OCI-LY3 (cell line): ENCODE data around the gene IFT80.

Experiments
- H2AFZ ChIP-seq: fragments of 200-600, 300-600 bp; shearing (Covaris generic); 2 replicates; pipeline ENCODE4 v1.6.0; 2014; ENCODE audit warnings: antibody characterized with exemption, low read depth, low read length
- H3K27ac ChIP-seq: fragments of 200-600, 300-600 bp; sonication (generic); 2 replicates; pipeline ENCODE4 v1.5.1; 2014; ENCODE audit warnings: mild to moderate bottlenecking, low read length, moderate library complexity, mixed read lengths
- H3K27me3 ChIP-seq: fragments of 200-600, 300-600 bp; sonication (generic); 2 replicates; pipeline ENCODE4 v1.6.1; 2014; ENCODE audit warnings: low read depth, low read length, mixed read lengths
- H3K36me3 ChIP-seq: fragments of 200-600, 300-600 bp; sonication (generic); replicated peaks from 2 replicates; pipeline ENCODE3; 2014; ENCODE audit warnings: low read depth, low read length, mixed read lengths
- H3K4me1 ChIP-seq: fragments of 300-600, 200-600 bp; sonication (generic); 2 replicates; pipeline ENCODE4 v1.6.1; 2014; ENCODE audit warnings: low read length, mixed read lengths
- H3K4me2 ChIP-seq: fragments of 200-600, 300-600 bp; sonication (generic); 2 replicates; pipeline ENCODE4 v1.6.1; 2014; ENCODE audit warnings: low read length, mixed read lengths
- H3K4me3 ChIP-seq: fragments of 300-600, 200-600 bp; sonication (generic); 2 replicates; pipeline ENCODE4 v1.5.1; 2014; ENCODE audit warnings: antibody characterized with exemption, mild to moderate bottlenecking, low read length, moderate library complexity
- H3K79me2 ChIP-seq: fragments of 300-600, 200-600 bp; shearing (Covaris generic); 2 replicates; pipeline ENCODE4 v1.6.1; 2014; ENCODE audit warnings: mild to moderate bottlenecking, low read length, mixed read lengths
- H3K9ac ChIP-seq: fragments of 300-600, 200-600 bp; shearing (Covaris generic); 2 replicates; pipeline ENCODE4 v1.6.0; 2014; ENCODE audit warnings: mild to moderate bottlenecking, low read length, moderate library complexity
- H3K9me3 ChIP-seq: fragments of 200-600, 300-600 bp; shearing (Covaris generic); 2 replicates; pipeline ENCODE4 v1.6.1; 2014; ENCODE audit warnings: low read length, mixed read lengths; ENCODE audit not compliant: insufficient read depth
- H4K20me1 ChIP-seq: fragments of 200-600, 300-600 bp; sonication (generic); 2 replicates; pipeline ENCODE4 v1.6.1; 2016; ENCODE audit warnings: low read length, mixed read lengths; ENCODE audit not compliant: insufficient read depth
- EZH2phosphoT487 ChIP-seq: fragments of 200-600 bp; shearing (Covaris generic); IDR thresholded peaks from 2 replicates; pipeline ENCODE4 v1.6.1; 2018; ENCODE audit warnings: antibody characterized with exemption, mixed run types, low read depth
- TF ChIP-seq, protein P1 (sequence below): fragments of 200-600, 300-600 bp; sonication (generic); IDR thresholded peaks from 2 replicates; pipeline ENCODE4 v1.5.1; 2014; ENCODE audit warnings: antibody characterized with exemption, low read length, low read depth

IFT80 gene

DNA sequence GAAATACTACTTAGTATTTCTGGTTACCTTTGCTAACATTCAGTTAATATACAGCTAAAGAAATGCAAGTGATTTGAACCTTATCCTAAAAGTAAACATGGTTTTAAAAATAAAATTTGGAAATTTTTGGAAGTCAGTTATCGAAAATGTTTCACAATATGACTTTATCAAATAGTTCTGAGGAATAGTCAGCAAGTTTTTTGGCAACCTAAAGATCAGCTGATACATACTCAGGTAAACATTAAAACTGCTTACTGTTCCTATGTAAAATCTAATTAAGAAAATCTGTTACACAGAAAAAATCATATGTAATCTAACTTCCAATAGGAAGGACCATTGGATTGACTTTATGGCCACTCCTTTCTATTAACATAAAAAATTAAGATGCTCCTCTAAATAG, 24.1 kb downstream of the IFT80 start:
- no peak for TF ChIP-seq EZH2phosphoT487
- TF ChIP-seq, protein P1, sequence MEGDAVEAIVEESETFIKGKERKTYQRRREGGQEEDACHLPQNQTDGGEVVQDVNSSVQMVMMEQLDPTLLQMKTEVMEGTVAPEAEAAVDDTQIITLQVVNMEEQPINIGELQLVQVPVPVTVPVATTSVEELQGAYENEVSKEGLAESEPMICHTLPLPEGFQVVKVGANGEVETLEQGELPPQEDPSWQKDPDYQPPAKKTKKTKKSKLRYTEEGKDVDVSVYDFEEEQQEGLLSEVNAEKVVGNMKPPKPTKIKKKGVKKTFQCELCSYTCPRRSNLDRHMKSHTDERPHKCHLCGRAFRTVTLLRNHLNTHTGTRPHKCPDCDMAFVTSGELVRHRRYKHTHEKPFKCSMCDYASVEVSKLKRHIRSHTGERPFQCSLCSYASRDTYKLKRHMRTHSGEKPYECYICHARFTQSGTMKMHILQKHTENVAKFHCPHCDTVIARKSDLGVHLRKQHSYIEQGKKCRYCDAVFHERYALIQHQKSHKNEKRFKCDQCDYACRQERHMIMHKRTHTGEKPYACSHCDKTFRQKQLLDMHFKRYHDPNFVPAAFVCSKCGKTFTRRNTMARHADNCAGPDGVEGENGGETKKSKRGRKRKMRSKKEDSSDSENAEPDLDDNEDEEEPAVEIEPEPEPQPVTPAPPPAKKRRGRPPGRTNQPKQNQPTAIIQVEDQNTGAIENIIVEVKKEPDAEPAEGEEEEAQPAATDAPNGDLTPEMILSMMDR, result no peak
- H3K4me3 ChIP-seq, result no peak overlapping the region
- no peaks in the 10 kb centered on the region for H3K27me3 ChIP-seq
- H3K4me1 ChIP-seq, result no peaks in the 10 kb centered on the region
- H4K20me1 ChIP-seq, result no peaks in the 10 kb centered on the region
- H2AFZ ChIP-seq, result no peak overlapping the region
- no peak overlapping the region for H3K9ac ChIP-seq
- H3K79me2 ChIP-seq, result no peaks in the 10 kb centered on the region
- H3K9me3 ChIP-seq, result no peaks in the 10 kb centered on the region
- H3K27ac ChIP-seq, result no peak overlapping the region
- no peak overlapping the region for H3K4me2 ChIP-seq
- peaks cover 9% of the 10 kb centered on the region for H3K36me3 ChIP-seq

DNA sequence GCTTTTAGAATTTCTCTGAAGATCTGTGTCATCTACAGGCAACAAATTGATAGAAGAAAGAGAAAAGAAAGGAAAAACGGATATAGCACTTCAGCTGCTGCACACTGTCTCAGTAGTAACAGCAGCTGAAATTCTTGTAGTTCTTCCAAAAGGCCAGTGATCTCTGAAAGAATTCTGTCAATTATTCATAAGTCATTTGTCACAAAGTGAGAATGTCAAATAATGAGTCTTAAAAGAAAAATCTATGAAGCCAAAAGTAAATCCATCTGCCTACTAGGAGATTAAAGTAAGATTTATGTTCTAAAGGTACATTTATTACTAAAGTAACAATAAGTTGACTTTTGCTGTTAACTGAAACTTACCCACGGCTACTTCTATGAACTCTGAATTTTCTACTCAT, 24.6 kb downstream of the IFT80 start:
- no peaks in the 10 kb centered on the region for H3K27me3 ChIP-seq
- H3K27ac ChIP-seq, result no peak overlapping the region
- no peak overlapping the region for H3K4me3 ChIP-seq
- H2AFZ ChIP-seq, result no peak overlapping the region
- H3K36me3 ChIP-seq, result peaks cover 9% of the 10 kb centered on the region
- H4K20me1 ChIP-seq, result no peaks in the 10 kb centered on the region
- no peak overlapping the region for H3K4me2 ChIP-seq
- TF ChIP-seq, protein P1, result no peak
- no peak for TF ChIP-seq EZH2phosphoT487
- no peaks in the 10 kb centered on the region for H3K79me2 ChIP-seq
- H3K4me1 ChIP-seq, result no peaks in the 10 kb centered on the region
- H3K9ac ChIP-seq, result no peak overlapping the region
- H3K9me3 ChIP-seq, result no peaks in the 10 kb centered on the region

DNA sequence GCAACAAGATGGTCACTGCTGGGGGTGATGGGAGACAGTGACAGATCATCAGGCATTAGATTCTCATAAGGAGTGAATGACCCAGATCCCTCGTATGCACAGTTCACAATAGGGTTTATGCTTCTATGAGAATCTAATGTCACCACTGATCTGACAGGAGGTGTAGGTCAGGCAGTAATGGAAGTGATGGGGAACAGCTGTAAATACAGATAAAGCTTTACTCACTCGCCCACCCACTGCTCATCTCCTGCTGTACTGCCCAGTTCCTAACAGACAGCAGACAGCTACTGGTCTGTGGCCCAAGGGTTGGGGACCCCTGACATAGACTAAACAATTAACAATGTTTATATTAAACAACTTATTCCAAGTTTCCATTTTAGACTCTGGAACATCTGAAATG, 25.4 kb downstream of the IFT80 start:
- Histone ChIP-seq H3K4me2 (no peak overlapping the region), H2AFZ (no peak overlapping the region), H3K9me3 (no peaks in the 10 kb centered on the region), H3K9ac (no peak overlapping the region), H3K79me2 (no peaks in the 10 kb centered on the region), H3K4me1 (no peaks in the 10 kb centered on the region), H3K4me3 (no peak overlapping the region), H3K36me3 (peaks cover 9% of the 10 kb centered on the region), H3K27ac (no peak overlapping the region), H4K20me1 (no peaks in the 10 kb centered on the region), H3K27me3 (no peaks in the 10 kb centered on the region)
- TF ChIP-seq, protein P1, result no peak
- no peak for TF ChIP-seq EZH2phosphoT487

DNA sequence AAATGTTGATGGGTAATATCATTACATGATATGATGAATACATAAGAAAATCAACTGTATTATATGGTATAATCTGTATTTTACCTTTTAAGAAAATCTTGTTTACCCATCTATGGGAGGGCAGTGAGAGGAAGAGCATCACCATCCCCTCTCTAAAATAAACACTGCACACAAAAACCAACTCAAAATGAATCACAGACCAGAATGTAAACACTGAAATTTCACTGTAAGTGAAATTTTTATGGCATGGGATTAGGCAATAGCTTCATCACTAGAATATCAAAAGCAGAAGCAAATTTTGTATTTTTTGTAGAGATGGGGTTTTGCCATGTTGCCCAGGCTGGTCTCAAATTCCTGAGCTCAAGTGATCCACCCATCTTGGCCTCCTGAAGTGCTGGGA, 26.2 kb downstream of the IFT80 start:
- no peak for TF ChIP-seq EZH2phosphoT487
- TF ChIP-seq, protein P1, result no peak
- no peak overlapping the region for H3K27ac ChIP-seq
- H3K9me3 ChIP-seq, result no peaks in the 10 kb centered on the region
- no peak overlapping the region for H3K4me3 ChIP-seq
- H3K36me3 ChIP-seq, result peaks cover 9% of the 10 kb centered on the region
- no peak overlapping the region for H3K4me2 ChIP-seq
- H3K9ac ChIP-seq, result no peak overlapping the region
- H3K4me1 ChIP-seq, result no peaks in the 10 kb centered on the region
- no peaks in the 10 kb centered on the region for H4K20me1 ChIP-seq
- no peaks in the 10 kb centered on the region for H3K79me2 ChIP-seq
- H2AFZ ChIP-seq, result no peak overlapping the region
- no peaks in the 10 kb centered on the region for H3K27me3 ChIP-seq
